ENCODE results near the gene SCN1B. TPM values are rescaled to one million over a fixed set of nuclear protein-coding genes. Genes with fewer than 3 reads are reported as not detected.

SCN1B gene
- total and polyA plus RNA-seq, 2 of the 13 experiments (the other 11 are each of a cell fraction or from before 2014, with no cell fraction given): 2.7 to 20.1 TPM

Other genes with a start within 250 kb of the SCN1B start
- 4.4 and 6.2 TPM in 2 replicates for gene ZNF30, start 103.6 kb upstream of the SCN1B start, total RNA-seq (2016; rRNA removed; fragmentation: Illumina TruSeq; extraction: Trizol)
- gene ZNF30, start 103.6 kb upstream of the SCN1B start, polyA plus RNA-seq (2011; rRNA removed): 2.1 and 2.3 TPM in 2 replicates
- 5.5 and 6.3 TPM in 2 replicates for gene ZNF792, start 66.2 kb upstream of the SCN1B start, total RNA-seq (2016; rRNA removed; fragmentation: Illumina TruSeq; extraction: Trizol)
- gene ZNF792, start 66.2 kb upstream of the SCN1B start, polyA plus RNA-seq (2011; rRNA removed): 9.1 and 11.5 TPM in 2 replicates
- 8.0 and 14.7 TPM in 2 replicates for gene GRAMD1A, start 30.1 kb upstream of the SCN1B start, total RNA-seq (2016; rRNA removed; fragmentation: Illumina TruSeq; extraction: Trizol)
- 171 and 181 TPM in 2 replicates for gene GRAMD1A, start 30.1 kb upstream of the SCN1B start, polyA plus RNA-seq (2011; rRNA removed)
- gene HPN, start 11.3 kb downstream of the SCN1B start, total RNA-seq (2016; rRNA removed; fragmentation: Illumina TruSeq; extraction: Trizol): 23.9 and 46.7 TPM in 2 replicates
- gene HPN, start 11.3 kb downstream of the SCN1B start, polyA plus RNA-seq (2011; rRNA removed): 261 and 364 TPM in 2 replicates
- not detected in 2 replicates for gene FXYD3, start 85.4 kb downstream of the SCN1B start, total RNA-seq (2016; rRNA removed; fragmentation: Illumina TruSeq; extraction: Trizol)
- gene FXYD3, start 85.4 kb downstream of the SCN1B start, polyA plus RNA-seq (2011; rRNA removed): 4.9 and 5.5 TPM in 2 replicates
- gene LGI4, start 104.6 kb downstream of the SCN1B start, total RNA-seq (2016; rRNA removed; fragmentation: Illumina TruSeq; extraction: Trizol): not detected in 2 replicates
- 2.8 and 4.2 TPM in 2 replicates for gene LGI4, start 104.6 kb downstream of the SCN1B start, polyA plus RNA-seq (2011; rRNA removed)
- not detected in 2 replicates for gene FXYD1, start 108.4 kb downstream of the SCN1B start, total RNA-seq (2016; rRNA removed; fragmentation: Illumina TruSeq; extraction: Trizol)
- gene FXYD1, start 108.4 kb downstream of the SCN1B start, polyA plus RNA-seq (2011; rRNA removed): 27.0 and 31.2 TPM in 2 replicates
- not detected in 2 replicates for gene FXYD7, start 112.8 kb downstream of the SCN1B start, total RNA-seq (2016; rRNA removed; fragmentation: Illumina TruSeq; extraction: Trizol)
- 0.17 and 0.55 TPM in 2 replicates for gene FXYD7, start 112.8 kb downstream of the SCN1B start, polyA plus RNA-seq (2011; rRNA removed)
- gene FXYD5, start 124.3 kb downstream of the SCN1B start, total RNA-seq (2016; rRNA removed; fragmentation: Illumina TruSeq; extraction: Trizol): not detected in 2 replicates
- 0.65 and 0.91 TPM in 2 replicates for gene FXYD5, start 124.3 kb downstream of the SCN1B start, polyA plus RNA-seq (2011; rRNA removed)
- not detected in 2 replicates for gene FAM187B, start 198.3 kb downstream of the SCN1B start, total RNA-seq (2016; rRNA removed; fragmentation: Illumina TruSeq; extraction: Trizol)
- not detected in 2 replicates for gene FAM187B, start 198.3 kb downstream of the SCN1B start, polyA plus RNA-seq (2011; rRNA removed)
- gene LSR, start 218.5 kb downstream of the SCN1B start, total RNA-seq (2016; rRNA removed; fragmentation: Illumina TruSeq; extraction: Trizol): 14.2 and 29.2 TPM in 2 replicates
- gene LSR, start 218.5 kb downstream of the SCN1B start, polyA plus RNA-seq (2011; rRNA removed): 79.2 and 111 TPM in 2 replicates
- gene USF2, start 238.5 kb downstream of the SCN1B start, total RNA-seq (2016; rRNA removed; fragmentation: Illumina TruSeq; extraction: Trizol): 44.8 and 54.9 TPM in 2 replicates
- gene USF2, start 238.5 kb downstream of the SCN1B start, polyA plus RNA-seq (2011; rRNA removed): 94.9 and 106 TPM in 2 replicates